H1 (cell line): ENCODE data around the gene CACNA1D. TPM values are rescaled to one million over a fixed set of nuclear protein-coding genes. Genes with fewer than 3 reads are reported as not detected.

Experiments
- ATF2 ChIP-seq: IDR thresholded peaks from 2 replicates; pipeline ENCODE4 v1.6.1; 2012; ENCODE audit warnings: low read length, inconsistent platforms
- E2F6 ChIP-seq: IDR thresholded peaks from 2 replicates; pipeline ENCODE4 v1.6.1; 2012; ENCODE audit warnings: inconsistent platforms
- EZH2 ChIP-seq: fragments of 200-600 bp; sonication (generic); IDR thresholded peaks from 2 replicates; pipeline ENCODE4 v1.7.1; 2012; ENCODE audit warnings: low read depth, mild to moderate bottlenecking, moderate library complexity, low read length, inconsistent platforms; ENCODE audit not compliant: severe bottlenecking
- FOSL1 ChIP-seq: IDR thresholded peaks from 2 replicates; pipeline ENCODE4 v1.6.1; 2011; ENCODE audit warnings: mild to moderate bottlenecking, low read depth, low read length, moderate library complexity; ENCODE audit not compliant: insufficient read depth
- HDAC2 ChIP-seq, 2 experiments: fragments of 300-600 bp in 1 of 2; sonication (generic) in 1 of 2; IDR thresholded peaks; 2 replicates each; pipeline ENCODE4 v1.6.1; 2011 to 2012; ENCODE audit warnings: low read depth in 2 of 2, low read length in 2 of 2, mild to moderate bottlenecking in 2 of 2, moderate library complexity in 2 of 2, borderline replicate concordance in 1 of 2, inconsistent platforms in 1 of 2
- KDM1A ChIP-seq: fragments of 200-600, 300-600 bp; sonication (generic); IDR thresholded peaks from 2 replicates; pipeline ENCODE4 v1.7.1; 2016; ENCODE audit warnings: mild to moderate bottlenecking, low read length, borderline replicate concordance
- KDM5A ChIP-seq: fragments of 200-600 bp; IDR thresholded peaks from 2 replicates; pipeline ENCODE4 v1.7.1; 2012; ENCODE audit warnings: mild to moderate bottlenecking, low read length, inconsistent platforms, mixed read lengths
- PHF8 ChIP-seq: fragments of 200-600 bp; sonication (generic); conservative IDR thresholded peaks from 2 replicates; pipeline ENCODE4 v1.7.1; 2012; ENCODE audit warnings: low read depth, mild to moderate bottlenecking, inconsistent platforms, low read length, moderate library complexity
- POU5F1 ChIP-seq: IDR thresholded peaks from 2 replicates; pipeline ENCODE4 v1.6.1; 2011; ENCODE audit warnings: low read depth, mild to moderate bottlenecking, low read length, moderate library complexity
- RXRA ChIP-seq: IDR thresholded peaks from 2 replicates; pipeline ENCODE4 v1.6.1; 2011; ENCODE audit warnings: low read depth, mild to moderate bottlenecking, low read length, moderate library complexity; ENCODE audit not compliant: insufficient read depth
- SAP30 ChIP-seq: fragments of 300-600 bp; sonication (generic); IDR thresholded peaks from 2 replicates; pipeline ENCODE4 v1.7.1; 2012; ENCODE audit warnings: low read length, moderate library complexity, mild to moderate bottlenecking, inconsistent platforms; ENCODE audit not compliant: insufficient read depth, insufficient replicate concordance
- SIN3A ChIP-seq, 2 experiments: IDR thresholded peaks in 1 of 2; conservative IDR thresholded peaks in 1 of 2; 2 replicates each; pipeline ENCODE4 v1.6.1; 2011 to 2012; ENCODE audit warnings: low read length in 2 of 2, improper control_type of control experiment in 1 of 2, low read depth in 1 of 2, mild to moderate bottlenecking in 1 of 2
- SIRT6 ChIP-seq: IDR thresholded peaks from one replicate; pipeline ENCODE4 v1.7.1; 2012; ENCODE audit warnings: low read length, inconsistent platforms
- SP4 ChIP-seq: IDR thresholded peaks from 2 replicates; pipeline ENCODE4 v1.6.1; 2012; ENCODE audit warnings: low read length, inconsistent platforms
- polyA plus RNA-seq, 7 experiments: library from polyadenylated mRNA; depleted of rRNA in 3 of 7; stranded (reverse) in 5 of 7; unstranded in 2 of 7; fragments of >200 nt in 5 of 7; fragments of 200-250 nt in 2 of 7; gene quantifications; 1 replicate in 5 of 7; 2 replicates in 1 of 7; 4 replicates in 1 of 7; pipeline versions ENCODE4 v1.2.1 to v1.2.3, GENCODE V29; 2011 to 2013; ENCODE audit warnings: missing spikeins in 2 of 7, mixed read lengths in 2 of 7
- total RNA-seq: library from RNA; stranded (reverse); fragmentation: NEBNext Ultra II Directional; extraction: Animal tissue kit (Norgen Biotek cat#: 25700); gene quantifications from 2 replicates; pipeline ENCODE4 v1.2.1, GENCODE V29; 2021
- TF ChIP-seq, protein P1 (sequence below), 3 experiments: IDR thresholded peaks; 1 replicate in 2 of 3; 2 replicates in 1 of 3; pipeline versions ENCODE4 v1.5.1 to v1.6.1; 2011; ENCODE audit warnings: low read length in 3 of 3, mild to moderate bottlenecking in 3 of 3, inconsistent platforms in 2 of 3, low read depth in 1 of 3, moderate library complexity in 1 of 3; ENCODE audit not compliant: insufficient read depth in 1 of 3; ENCODE audit errors: control extremely low read depth in 1 of 3
- TF ChIP-seq, protein P2 (sequence below): IDR thresholded peaks from 2 replicates; pipeline ENCODE4 v1.6.1; 2011; ENCODE audit warnings: low read length, improper control_type of control experiment

CACNA1D gene
- total and polyA plus RNA-seq, 2 of the 8 experiments (the other 6 are each of a cell fraction or from before 2014, with no cell fraction given), result 2.0 to 2.9 TPM

DNA sequence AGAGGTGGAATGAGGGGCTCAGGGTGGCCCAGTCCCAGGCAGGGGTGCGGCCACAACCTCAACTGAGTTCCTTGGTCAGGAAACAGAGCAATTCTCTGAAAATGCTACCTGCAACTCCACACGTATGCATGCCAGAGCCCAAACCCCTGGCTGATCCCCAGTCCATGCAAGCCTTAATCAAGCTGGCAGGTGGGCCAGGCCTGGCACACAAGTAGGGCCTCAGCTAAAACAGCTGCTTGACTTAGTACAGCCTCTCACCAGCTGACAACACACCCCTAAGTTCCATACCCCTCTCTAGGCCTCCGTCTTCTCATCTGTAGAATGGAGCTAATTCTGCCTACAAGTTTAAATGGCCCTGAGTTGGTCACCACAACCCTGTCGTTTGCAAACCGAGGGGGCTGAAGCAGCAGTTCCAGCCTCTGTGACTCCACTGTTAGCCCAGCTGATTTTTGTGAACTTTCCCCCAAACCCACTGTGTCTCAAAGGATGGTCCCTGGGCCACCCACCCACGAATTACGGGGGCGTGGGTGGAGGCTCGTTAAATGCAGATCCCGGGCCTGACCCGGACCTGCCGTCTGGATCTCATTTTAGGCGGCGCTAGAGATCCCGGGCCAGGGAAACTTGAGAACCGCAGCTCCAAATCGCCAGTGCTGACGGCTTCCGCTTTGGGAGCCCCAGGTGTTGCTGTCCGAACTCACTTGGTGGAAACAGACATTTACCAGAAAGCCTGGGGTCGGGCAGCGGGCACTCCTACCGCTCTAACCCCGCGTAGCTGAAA, 350.9 kb downstream of the CACNA1D start (continued):
- TF ChIP-seq SP4 (0 out of 2 replicates have a peak, but pooled peaks have one; percentile 52), KDM1A (peak; percentile 91), PHF8 (no peak), SAP30 (no peak), HDAC2 (IDR thresholded peaks at IDR 0.05; ENCODE audit: borderline replicate concordance in 1 of 2, low read depth in 2 of 2, low read length in 2 of 2) (no peak), POU5F1 (no peak), SIN3A (conservative IDR thresholded peaks at IDR 0.05 in 1 of 2, IDR thresholded peaks at IDR 0.05 in 1 of 2; ENCODE audit: low read depth in 1 of 2, low read length in 2 of 2) (no peak; a peak in 1 of 4 replicates), RXRA (no peak), KDM5A (no peak), ATF2 (no peak), SIRT6 (no peak), E2F6 (no peak), EZH2 (no peak), FOSL1 (no peak)
- TF ChIP-seq, protein P1, sequence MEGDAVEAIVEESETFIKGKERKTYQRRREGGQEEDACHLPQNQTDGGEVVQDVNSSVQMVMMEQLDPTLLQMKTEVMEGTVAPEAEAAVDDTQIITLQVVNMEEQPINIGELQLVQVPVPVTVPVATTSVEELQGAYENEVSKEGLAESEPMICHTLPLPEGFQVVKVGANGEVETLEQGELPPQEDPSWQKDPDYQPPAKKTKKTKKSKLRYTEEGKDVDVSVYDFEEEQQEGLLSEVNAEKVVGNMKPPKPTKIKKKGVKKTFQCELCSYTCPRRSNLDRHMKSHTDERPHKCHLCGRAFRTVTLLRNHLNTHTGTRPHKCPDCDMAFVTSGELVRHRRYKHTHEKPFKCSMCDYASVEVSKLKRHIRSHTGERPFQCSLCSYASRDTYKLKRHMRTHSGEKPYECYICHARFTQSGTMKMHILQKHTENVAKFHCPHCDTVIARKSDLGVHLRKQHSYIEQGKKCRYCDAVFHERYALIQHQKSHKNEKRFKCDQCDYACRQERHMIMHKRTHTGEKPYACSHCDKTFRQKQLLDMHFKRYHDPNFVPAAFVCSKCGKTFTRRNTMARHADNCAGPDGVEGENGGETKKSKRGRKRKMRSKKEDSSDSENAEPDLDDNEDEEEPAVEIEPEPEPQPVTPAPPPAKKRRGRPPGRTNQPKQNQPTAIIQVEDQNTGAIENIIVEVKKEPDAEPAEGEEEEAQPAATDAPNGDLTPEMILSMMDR (IDR thresholded peaks at IDR 0.05; ENCODE audit: control extremely low read depth in 1 of 3, insufficient read depth in 1 of 3, low read depth in 1 of 3, low read length in 3 of 3), result peak; percentile 9 to 49 (median 30); a peak in 3 of 4 replicates
- TF ChIP-seq, protein P2, sequence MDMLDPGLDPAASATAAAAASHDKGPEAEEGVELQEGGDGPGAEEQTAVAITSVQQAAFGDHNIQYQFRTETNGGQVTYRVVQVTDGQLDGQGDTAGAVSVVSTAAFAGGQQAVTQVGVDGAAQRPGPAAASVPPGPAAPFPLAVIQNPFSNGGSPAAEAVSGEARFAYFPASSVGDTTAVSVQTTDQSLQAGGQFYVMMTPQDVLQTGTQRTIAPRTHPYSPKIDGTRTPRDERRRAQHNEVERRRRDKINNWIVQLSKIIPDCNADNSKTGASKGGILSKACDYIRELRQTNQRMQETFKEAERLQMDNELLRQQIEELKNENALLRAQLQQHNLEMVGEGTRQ, result no peak
